PC-9 (cell line): ENCODE measurements around the gene PIGBOS1. TPM values are rescaled to one million over a fixed set of nuclear protein-coding genes. Genes with fewer than 3 reads are reported as not detected.

Experiments used
- BruUV-seq: library from RNA; stranded (reverse); fragments of 400-500 nt; replicated peaks from 2 replicates; lab custom pipeline; 2021; lab: Mats Ljungman, UMichigan
- CTCF ChIA-PET: fragments of 300-600 bp; sonication (Branson Sonifier 250); formaldehyde crosslinking; loops from one replicate; lab custom pipeline; 2022; ENCODE audit warnings: antibody characterized with exemption; lab: Charles Lee
- POLR2A ChIA-PET: fragments of 300-600 bp; sonication (Branson Sonifier 250); formaldehyde crosslinking; loops from one replicate; lab custom pipeline; 2022; ENCODE audit warnings: antibody characterized with exemption; ENCODE audit not compliant: unreplicated experiment; lab: Charles Lee
- DNase-seq, 2 experiments: peaks; one replicate each; pipeline versions ENCODE4 v3.0.0 to v3.0.0-alpha.2; 2015 to 2022; ENCODE audit warnings: mixed read lengths in 1 of 2
- H2AFZ ChIP-seq: fragments of 200-600 bp; sonication (generic); 2 replicates; pipeline ENCODE4 v1.8.1; 2017; ENCODE audit warnings: antibody characterized with exemption
- H3F3A ChIP-seq: fragments of 200-600 bp; sonication (generic); 2 replicates; pipeline ENCODE4 v1.8.1; 2017; ENCODE audit warnings: antibody characterized with exemption, mild to moderate bottlenecking, low read depth; ENCODE audit not compliant: insufficient read depth
- H3K27ac ChIP-seq: fragments of 200-600 bp; sonication (generic); 2 replicates; pipeline ENCODE4 v1.6.1; 2016; ENCODE audit warnings: mixed run types
- H3K27me3 ChIP-seq: fragments of 200-600 bp; sonication (generic); 2 replicates; pipeline ENCODE4 v1.6.1; 2016; ENCODE audit warnings: low read depth, mixed run types; ENCODE audit not compliant: insufficient read depth
- H3K36me3 ChIP-seq: fragments of 200-600 bp; sonication (generic); 2 replicates; pipeline ENCODE4 v1.6.1; 2016; ENCODE audit warnings: low read depth, mixed run types
- H3K4me1 ChIP-seq: fragments of 200-600 bp; sonication (generic); replicated peaks from 2 replicates; pipeline ENCODE4 v1.6.1; 2016; ENCODE audit warnings: mixed run types; ENCODE audit not compliant: insufficient read depth
- H3K4me2 ChIP-seq: fragments of 200-600 bp; sonication (generic); 2 replicates; pipeline ENCODE4 v1.6.1; 2017; ENCODE audit warnings: mixed run types
- H3K4me3 ChIP-seq: fragments of 200-600 bp; sonication (generic); 2 replicates; pipeline ENCODE4 v1.6.1; 2016; ENCODE audit warnings: mixed run types
- H3K79me2 ChIP-seq: fragments of 200-600 bp; sonication (generic); 2 replicates; pipeline ENCODE4 v1.6.1; 2017; ENCODE audit warnings: low read depth, mixed run types
- H3K9me2 ChIP-seq: fragments of 200-600 bp; sonication (generic); 2 replicates; pipeline ENCODE4 v1.8.1; 2017; ENCODE audit warnings: mild to moderate bottlenecking; ENCODE audit not compliant: insufficient read depth
- H3K9me3 ChIP-seq: fragments of 200-600 bp; sonication (generic); 2 replicates; pipeline ENCODE4 v1.8.1; 2016; ENCODE audit warnings: low read depth; ENCODE audit not compliant: insufficient read depth
- H4K20me1 ChIP-seq: fragments of 200-600 bp; sonication (generic); 2 replicates; pipeline ENCODE4 v1.8.1; 2017; ENCODE audit not compliant: insufficient read depth
- EZH2 ChIP-seq: fragments of 200-600 bp; sonication (generic); IDR thresholded peaks from 2 replicates; pipeline ENCODE4 v1.8.0; 2017; ENCODE audit warnings: antibody characterized with exemption, low read depth
- intact Hi-C: fragments of 100-400 bp; cut with micrococcal nuclease; formaldehyde crosslinking; loops from one replicate; pipeline ENCODE4 v1.10.0; 2022; ENCODE audit not compliant: unreplicated experiment
- total RNA-seq: library from RNA; stranded (reverse); gene quantifications from 2 replicates; pipeline ENCODE4 v1.2.3, GENCODE V29; 2021
- TF ChIP-seq, protein P1 (sequence below): fragments of 200-600 bp; sonication (generic); conservative IDR thresholded peaks from 2 replicates; pipeline ENCODE4 v1.6.1; 2017; ENCODE audit warnings: mixed run types, antibody characterized with exemption, mild to moderate bottlenecking, moderate library complexity

The PIGBOS1 gene
- total RNA-seq, 1 experiment from 2014 or later, result 9.9 TPM

DNA sequence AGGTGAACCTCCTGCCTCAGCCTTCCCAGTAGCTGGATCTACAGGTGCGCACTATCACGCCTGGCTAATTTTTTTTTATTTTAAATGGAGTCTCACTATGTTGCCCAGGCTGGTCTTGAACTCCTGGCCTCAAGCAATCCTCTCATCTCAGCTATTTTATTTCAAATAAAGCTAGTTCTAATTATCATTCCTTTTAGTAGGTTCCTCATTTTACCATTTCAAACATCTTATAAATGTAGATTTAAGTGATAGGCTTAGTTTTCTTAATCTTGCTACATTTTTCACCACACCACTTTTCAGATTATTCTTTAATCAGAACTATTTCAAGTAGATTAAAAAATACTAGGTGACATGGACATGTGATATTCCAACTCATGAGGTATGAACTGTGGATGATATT, 30.4 kb upstream of the PIGBOS1 start:
- H3F3A ChIP-seq, result 0 out of 2 replicates have a peak, but pooled peaks cover 4% of the 10 kb centered on the region
- no peak overlapping the region for H2AFZ ChIP-seq
- no peaks in the 10 kb centered on the region for H4K20me1 ChIP-seq
- H3K4me2 ChIP-seq, result no peak overlapping the region
- no TSS peak for BruUV-seq
- POLR2A ChIA-PET, result no interaction called here
- no peaks in the 10 kb centered on the region for H3K9me3 ChIP-seq
- H3K4me1 ChIP-seq, result no peaks in the 10 kb centered on the region
- H3K27ac ChIP-seq, result no peak overlapping the region
- intact Hi-C loops, result no loop called here
- no peak overlapping the region for H3K4me3 ChIP-seq
- H3K36me3 ChIP-seq, result no peaks in the 10 kb centered on the region
- CTCF ChIA-PET, result interaction anchor here (0.5 kb wide), 1 partner anchor 15 kb away, joined by 4 read pairs; no protein-coding TSS in a partner anchor
- no peaks in the 10 kb centered on the region for H3K27me3 ChIP-seq
- no peak for DNase-seq
- no peaks in the 10 kb centered on the region for H3K9me2 ChIP-seq
- no peak for TF ChIP-seq EZH2
- TF ChIP-seq, protein P1, sequence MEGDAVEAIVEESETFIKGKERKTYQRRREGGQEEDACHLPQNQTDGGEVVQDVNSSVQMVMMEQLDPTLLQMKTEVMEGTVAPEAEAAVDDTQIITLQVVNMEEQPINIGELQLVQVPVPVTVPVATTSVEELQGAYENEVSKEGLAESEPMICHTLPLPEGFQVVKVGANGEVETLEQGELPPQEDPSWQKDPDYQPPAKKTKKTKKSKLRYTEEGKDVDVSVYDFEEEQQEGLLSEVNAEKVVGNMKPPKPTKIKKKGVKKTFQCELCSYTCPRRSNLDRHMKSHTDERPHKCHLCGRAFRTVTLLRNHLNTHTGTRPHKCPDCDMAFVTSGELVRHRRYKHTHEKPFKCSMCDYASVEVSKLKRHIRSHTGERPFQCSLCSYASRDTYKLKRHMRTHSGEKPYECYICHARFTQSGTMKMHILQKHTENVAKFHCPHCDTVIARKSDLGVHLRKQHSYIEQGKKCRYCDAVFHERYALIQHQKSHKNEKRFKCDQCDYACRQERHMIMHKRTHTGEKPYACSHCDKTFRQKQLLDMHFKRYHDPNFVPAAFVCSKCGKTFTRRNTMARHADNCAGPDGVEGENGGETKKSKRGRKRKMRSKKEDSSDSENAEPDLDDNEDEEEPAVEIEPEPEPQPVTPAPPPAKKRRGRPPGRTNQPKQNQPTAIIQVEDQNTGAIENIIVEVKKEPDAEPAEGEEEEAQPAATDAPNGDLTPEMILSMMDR, result no peak
- H3K79me2 ChIP-seq, result no peaks in the 10 kb centered on the region

DNA sequence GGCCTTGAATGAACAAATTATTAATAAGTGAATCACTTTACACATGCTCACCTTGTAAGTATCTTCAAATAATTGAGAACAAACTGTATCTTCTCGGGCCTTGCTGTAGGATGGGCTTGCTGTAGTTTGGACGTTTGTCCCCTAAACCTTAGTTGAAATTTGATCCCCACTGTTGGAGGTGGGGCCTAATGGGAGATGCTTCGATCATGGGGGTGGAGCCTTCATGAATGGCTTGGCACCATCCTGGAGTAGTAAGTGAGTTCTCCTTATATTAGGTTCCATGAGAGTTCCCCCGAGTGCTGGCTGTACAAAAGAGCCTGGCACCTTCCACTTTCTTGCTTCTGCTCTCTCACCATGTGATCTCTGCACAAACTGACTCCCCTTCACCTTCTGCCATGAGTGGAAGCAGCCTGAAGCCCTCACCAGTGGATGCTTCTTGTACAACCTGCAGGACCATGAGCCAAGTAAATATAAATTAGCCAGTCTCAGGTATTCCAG, 29.4 kb upstream of the PIGBOS1 start:
- TF ChIP-seq, protein P1, result no peak
- no peak for TF ChIP-seq EZH2
- no peaks in the 10 kb centered on the region for H3K9me3 ChIP-seq
- no peak overlapping the region for H3K4me2 ChIP-seq
- H3K79me2 ChIP-seq, result no peaks in the 10 kb centered on the region
- H2AFZ ChIP-seq, result no peak overlapping the region
- no peaks in the 10 kb centered on the region for H3K36me3 ChIP-seq
- no TSS peak for BruUV-seq
- H3K4me3 ChIP-seq, result no peak overlapping the region
- intact Hi-C loops, result no loop called here
- no peaks in the 10 kb centered on the region for H3K9me2 ChIP-seq
- DNase-seq, result no peak
- CTCF ChIA-PET, result interaction anchor here (0.5 kb wide), 1 partner anchor 16 kb away, joined by 4 read pairs; no protein-coding TSS in a partner anchor
- no peaks in the 10 kb centered on the region for H4K20me1 ChIP-seq
- no peaks in the 10 kb centered on the region for H3K27me3 ChIP-seq
- H3F3A ChIP-seq, result 0 out of 2 replicates have a peak, but pooled peaks cover 4% of the 10 kb centered on the region
- no peak overlapping the region for H3K27ac ChIP-seq
- H3K4me1 ChIP-seq, result no peaks in the 10 kb centered on the region
- POLR2A ChIA-PET, result no interaction called here

DNA sequence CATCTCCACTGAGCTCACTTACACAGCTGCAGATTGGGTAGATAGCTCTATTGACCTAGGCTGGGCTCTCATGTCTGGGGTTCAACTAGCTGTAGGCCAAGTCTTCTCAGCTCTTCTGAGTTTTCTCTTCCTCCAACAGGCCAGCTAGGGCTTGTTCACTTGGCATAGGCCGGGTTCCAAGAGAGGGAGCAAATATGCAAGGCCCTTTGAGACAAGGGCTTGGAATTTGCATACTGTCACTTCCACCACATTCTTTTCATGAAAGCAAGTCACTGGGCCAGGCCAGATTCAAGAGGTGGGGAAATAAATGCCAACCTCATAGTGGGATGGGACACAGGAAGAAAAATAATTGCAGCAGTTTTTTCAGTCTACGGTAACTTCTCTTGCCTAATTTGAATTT, 25.3 kb upstream of the PIGBOS1 start:
- ChIA-PET POLR2A (no interaction called here), CTCF (no interaction called here)
- no peak overlapping the region for H2AFZ ChIP-seq
- H3K4me1 ChIP-seq, result no peaks in the 10 kb centered on the region
- no TSS peak for BruUV-seq
- no peaks in the 10 kb centered on the region for H3K9me3 ChIP-seq
- H3K4me2 ChIP-seq, result no peak overlapping the region
- H3K27me3 ChIP-seq, result no peaks in the 10 kb centered on the region
- no peaks in the 10 kb centered on the region for H3K9me2 ChIP-seq
- no peaks in the 10 kb centered on the region for H4K20me1 ChIP-seq
- intact Hi-C loops, result no loop called here
- H3F3A ChIP-seq, result no peaks in the 10 kb centered on the region
- no peak overlapping the region for H3K27ac ChIP-seq
- no peaks in the 10 kb centered on the region for H3K79me2 ChIP-seq
- no peak overlapping the region for H3K4me3 ChIP-seq
- DNase-seq, result no peak
- H3K36me3 ChIP-seq, result no peaks in the 10 kb centered on the region
- no peak for TF ChIP-seq EZH2
- TF ChIP-seq, protein P1, result no peak
